Measurements from ENCODE around the gene PRKN. TPM values are rescaled to one million over a fixed set of nuclear protein-coding genes. Genes with fewer than 3 reads are reported as not detected.

PRKN gene
- total and polyA plus RNA-seq, 2 donors (not counting 3 experiments of a cell fraction or from before 2014, with no cell fraction given), result 0.06 TPM; not detected in 1

DNA sequence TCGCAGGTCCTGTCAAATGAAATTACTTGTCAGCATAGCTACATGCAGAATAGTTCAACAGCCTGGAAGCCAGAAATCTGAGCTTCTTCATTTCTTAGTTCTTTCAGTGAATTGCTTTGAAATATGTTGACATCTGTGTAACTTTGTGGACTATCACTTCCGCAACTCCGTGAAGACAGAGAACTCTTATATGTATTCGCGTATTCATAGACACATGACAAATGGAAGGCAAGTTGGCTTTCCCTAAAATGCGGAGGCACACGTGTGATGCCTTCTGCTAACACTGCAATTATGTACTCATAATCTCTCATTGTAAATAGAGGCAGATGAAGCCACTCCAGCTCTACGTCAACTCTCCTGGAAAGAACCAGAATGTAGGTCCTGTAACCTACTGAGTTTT lies 701.5 kb downstream of the PRKN start:
- Histone ChIP-seq H3K4me1 (ENCODE audit: control insufficient read depth, extremely low read depth, insufficient read depth, low read length) (no peaks in the 10 kb centered on the region), H2AFZ (ENCODE audit: low read depth, low read length) (no peak overlapping the region), H3K4me3 (replicated peaks in 1 of 3; ENCODE audit: insufficient read depth in 1 of 3, low read depth in 1 of 3, low read length in 3 of 3) (no peak overlapping the region), H3K36me3 (ENCODE audit: control insufficient read depth in 2 of 2, extremely low read depth in 1 of 2, insufficient read depth in 2 of 2, low read length in 2 of 2) (no peaks in the 10 kb centered on the region), H3K27ac (ENCODE audit: insufficient read depth, low read depth, low read length) (no peak overlapping the region), H3K9ac (replicated peaks; ENCODE audit: extremely low read depth, insufficient read depth, low read length) (no peak overlapping the region), H3K27me3 (ENCODE audit: control insufficient read depth in 2 of 2, insufficient read depth in 2 of 2, low read length in 2 of 2) (no peaks in the 10 kb centered on the region), H3K9me3 (replicated peaks; ENCODE audit: control insufficient read depth, insufficient read depth, low read length) (no peaks in the 10 kb centered on the region), H3K9me1 (replicated peaks; ENCODE audit: control insufficient read depth, extremely low read depth, insufficient read depth, low read length) (no peaks in the 10 kb centered on the region), H4K20me1 (replicated peaks; ENCODE audit: control insufficient read depth, extremely low read depth, insufficient read depth, low read length) (no peaks in the 10 kb centered on the region), H3K4me2 (ENCODE audit: insufficient read depth, low read length) (no peak overlapping the region), H3K79me2 (ENCODE audit: control insufficient read depth, insufficient read depth, low read length) (no peaks in the 10 kb centered on the region)
- POLR2A ChIA-PET, result no interaction called here
- DNase-seq (ENCODE audit: low read depth, low spot score) (no peak), FAIRE-seq (no peak)
- dilution Hi-C loops (cut with MboI; ENCODE audit: extremely low pct_ligation_motif_present, low sequenced_read_pairs) (no loop called here), intact Hi-C loops (cut with micrococcal nuclease) (no loop called here)
- no TSS peak for BruUV-seq (replicated peaks)
- TF ChIP-seq FOS (IDR thresholded peaks at IDR 0.05; ENCODE audit: borderline replicate concordance, insufficient read depth, low read length) (no peak), POLR2AphosphoS5 (IDR thresholded peaks at IDR 0.05; ENCODE audit: insufficient read depth, low read depth, low read length) (no peak), GATA2 (IDR thresholded peaks at IDR 0.05; ENCODE audit: insufficient read depth, insufficient read length, low read depth, low read length) (no peak), EZH2 (IDR thresholded peaks at IDR 0.05; ENCODE audit: borderline replicate concordance, low read depth, low read length, severe bottlenecking) (no peak), MYC (IDR thresholded peaks at IDR 0.05; ENCODE audit: low read depth, low read length) (no peak), POLR2A (IDR thresholded peaks at IDR 0.05; ENCODE audit: low read depth, low read length) (no peak), JUN (IDR thresholded peaks at IDR 0.05; ENCODE audit: borderline replicate concordance, insufficient read depth, insufficient read length, low read depth) (no peak)
- TF ChIP-seq, protein P1, sequence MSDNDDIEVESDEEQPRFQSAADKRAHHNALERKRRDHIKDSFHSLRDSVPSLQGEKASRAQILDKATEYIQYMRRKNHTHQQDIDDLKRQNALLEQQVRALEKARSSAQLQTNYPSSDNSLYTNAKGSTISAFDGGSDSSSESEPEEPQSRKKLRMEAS (IDR thresholded peaks at IDR 0.05; ENCODE audit: insufficient read depth, insufficient read length), result no peak
- TF ChIP-seq, protein P2, sequence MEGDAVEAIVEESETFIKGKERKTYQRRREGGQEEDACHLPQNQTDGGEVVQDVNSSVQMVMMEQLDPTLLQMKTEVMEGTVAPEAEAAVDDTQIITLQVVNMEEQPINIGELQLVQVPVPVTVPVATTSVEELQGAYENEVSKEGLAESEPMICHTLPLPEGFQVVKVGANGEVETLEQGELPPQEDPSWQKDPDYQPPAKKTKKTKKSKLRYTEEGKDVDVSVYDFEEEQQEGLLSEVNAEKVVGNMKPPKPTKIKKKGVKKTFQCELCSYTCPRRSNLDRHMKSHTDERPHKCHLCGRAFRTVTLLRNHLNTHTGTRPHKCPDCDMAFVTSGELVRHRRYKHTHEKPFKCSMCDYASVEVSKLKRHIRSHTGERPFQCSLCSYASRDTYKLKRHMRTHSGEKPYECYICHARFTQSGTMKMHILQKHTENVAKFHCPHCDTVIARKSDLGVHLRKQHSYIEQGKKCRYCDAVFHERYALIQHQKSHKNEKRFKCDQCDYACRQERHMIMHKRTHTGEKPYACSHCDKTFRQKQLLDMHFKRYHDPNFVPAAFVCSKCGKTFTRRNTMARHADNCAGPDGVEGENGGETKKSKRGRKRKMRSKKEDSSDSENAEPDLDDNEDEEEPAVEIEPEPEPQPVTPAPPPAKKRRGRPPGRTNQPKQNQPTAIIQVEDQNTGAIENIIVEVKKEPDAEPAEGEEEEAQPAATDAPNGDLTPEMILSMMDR (IDR thresholded peaks at IDR 0.05; ENCODE audit: extremely low read depth in 1 of 2, insufficient read depth in 1 of 2, low read depth in 1 of 2, low read length in 2 of 2), result no peak
- CTCF ChIA-PET, result no interaction called here

All from endothelial cell of umbilical vein (primary cell).